HepG2 (cell line): ENCODE results near the gene CTNNA3. TPM values are rescaled to one million over a fixed set of nuclear protein-coding genes. Genes with fewer than 3 reads are reported as not detected.

Experiments used
- ATAC-seq: fragments of 200-7000 bp; cut with Tn5 transposase; 3 replicates; pipeline ENCODE4 v1.9.1; 2020; ENCODE audit warnings: mild to moderate bottlenecking, moderate library complexity
- BruUV-seq: library from RNA; stranded (reverse); fragments of 400-500 nt; replicated peaks from 2 replicates; lab custom pipeline; 2021; lab: Mats Ljungman, UMichigan
- CTCF ChIA-PET: fragments of 300-600 bp; formaldehyde crosslinking; extraction: SDS; loops from one replicate; lab custom pipeline; 2021; ENCODE audit warnings: low total read pairs, inconsistent platforms, low intra/inter-chr PET ratio; lab: Yijun Ruan, JAX
- POLR2A ChIA-PET: fragments of 350-600 bp; sonication (Branson Sonifier 250); formaldehyde crosslinking; loops from one replicate; lab custom pipeline; 2020; ENCODE audit warnings: antibody characterized with exemption, inconsistent platforms; lab: Yijun Ruan, JAX
- DNase-seq: peaks from one replicate; pipeline ENCODE4 v3.0.0-alpha.2; 2015; ENCODE audit warnings: low spot score
- FAIRE-seq: peaks from 3 replicates; lab custom pipeline; 2011; peaks lifted over from hg19 to GRCh38; lab: Jason Lieb, UNC
- H2AFZ ChIP-seq: one replicate; pipeline ENCODE4 v1.6.1; 2011; ENCODE audit warnings: low read length, inconsistent platforms
- H3K27ac ChIP-seq: fragments of 300-600 bp; 3 replicates; pipeline ENCODE4 v1.8.0; 2011; ENCODE audit warnings: mixed run types, mild to moderate bottlenecking, mixed read lengths, low read length, inconsistent platforms; ENCODE audit not compliant: insufficient read depth; ENCODE audit errors: extremely low read length
- H3K27me3 ChIP-seq, 2 experiments: fragments of 200-600 bp in 1 of 2; 2 replicates in 1 of 2; 3 replicates in 1 of 2; pipeline versions ENCODE4 v1.6.0 to v1.8.0; 2011; ENCODE audit warnings: low read length in 2 of 2, mild to moderate bottlenecking in 2 of 2, moderate library complexity in 2 of 2, inconsistent platforms in 1 of 2; ENCODE audit not compliant: insufficient read depth in 2 of 2, control insufficient read depth in 1 of 2
- H3K36me3 ChIP-seq, 2 experiments: fragments of 200-600 bp in 1 of 2; replicated peaks in 1 of 2; 2 replicates in 1 of 2; 3 replicates in 1 of 2; pipeline versions ENCODE4 v1.5.1 to v1.8.0; 2011; ENCODE audit warnings: low read length in 2 of 2, inconsistent platforms in 1 of 2; ENCODE audit not compliant: insufficient read depth in 2 of 2, control insufficient read depth in 1 of 2
- H3K4me1 ChIP-seq: 2 replicates; pipeline ENCODE4 v1.5.1; 2012; ENCODE audit warnings: low read length, inconsistent platforms; ENCODE audit not compliant: insufficient read depth
- H3K4me2 ChIP-seq: 2 replicates; pipeline ENCODE4 v1.6.0; 2011; ENCODE audit warnings: low read depth, low read length, inconsistent platforms
- H3K4me3 ChIP-seq, 3 experiments: fragments of 200-600 bp in 1 of 3; sonication (generic), shearing (Covaris generic) in 1 of 3; replicated peaks in 1 of 3; 2 replicates each; pipeline ENCODE4 v1.5.1; 2011 to 2016; ENCODE audit warnings: low read length in 3 of 3, inconsistent platforms in 2 of 3, low read depth in 2 of 3, mild to moderate bottlenecking in 2 of 3, control low read depth in 1 of 3, mixed read lengths in 1 of 3; ENCODE audit not compliant: insufficient read depth in 1 of 3
- H3K79me2 ChIP-seq: one replicate; pipeline ENCODE4 v1.6.1; 2011; ENCODE audit warnings: low read length, inconsistent platforms; ENCODE audit not compliant: insufficient read depth
- H3K9ac ChIP-seq: 2 replicates; pipeline ENCODE4 v1.6.0; 2011; ENCODE audit warnings: mild to moderate bottlenecking, low read depth, low read length, inconsistent platforms; ENCODE audit not compliant: insufficient read depth
- H3K9me3 ChIP-seq: 2 replicates; pipeline ENCODE4 v1.5.1; 2012; ENCODE audit warnings: mild to moderate bottlenecking, low read length
- H4K20me1 ChIP-seq: 2 replicates; pipeline ENCODE4 v1.6.0; 2011; ENCODE audit warnings: inconsistent platforms, mild to moderate bottlenecking, low read length, moderate library complexity; ENCODE audit not compliant: insufficient read depth
- GABPB1 ChIP-seq: IDR thresholded peaks from 2 replicates; pipeline ENCODE4 v1.6.1; 2016; ENCODE audit warnings: mild to moderate bottlenecking, missing genetic modification reagents, moderate library complexity, missing compliant biosample characterization
- HHEX ChIP-seq: IDR thresholded peaks from 2 replicates; pipeline ENCODE4 v1.6.1; 2016; ENCODE audit warnings: control low read depth
- HOXA5 ChIP-seq: sonication (generic); formaldehyde crosslinking; IDR thresholded peaks from 2 replicates; pipeline ENCODE4 v1.4.0; 2020; ENCODE audit warnings: missing genetic modification reagents
- MBNL3 ChIP-seq: fragments of 250-450 bp; sonication (Bioruptor Pico); conservative IDR thresholded peaks from 2 replicates; pipeline ENCODE4 v1.8.0; 2022; ENCODE audit warnings: mild to moderate bottlenecking, inconsistent platforms
- NBN ChIP-seq: fragments of 450-650 bp; conservative IDR thresholded peaks from 2 replicates; pipeline ENCODE4 v1.6.1; 2017
- ZBTB26 ChIP-seq: IDR thresholded peaks from 2 replicates; pipeline ENCODE4 v1.6.1; 2016; ENCODE audit warnings: missing compliant biosample characterization, missing genetic modification reagents, borderline replicate concordance
- ZNF224 ChIP-seq: sonication (generic); formaldehyde crosslinking; IDR thresholded peaks from 2 replicates; pipeline ENCODE4 v1.5.0; 2020; ENCODE audit warnings: mild to moderate bottlenecking, missing genetic modification reagents
- ZNF281 ChIP-seq: sonication (generic); formaldehyde crosslinking; IDR thresholded peaks from 2 replicates; pipeline ENCODE4 v1.4.0; 2020; ENCODE audit warnings: missing genetic modification reagents, borderline replicate concordance
- ZNF33A ChIP-seq: sonication (generic); formaldehyde crosslinking; IDR thresholded peaks from 2 replicates; pipeline ENCODE4 v1.5.1; 2020; ENCODE audit warnings: missing genetic modification reagents, mild to moderate bottlenecking, moderate library complexity, borderline replicate concordance
- ZNF672 ChIP-seq: sonication (generic); formaldehyde crosslinking; IDR thresholded peaks from 2 replicates; pipeline ENCODE4 v1.8.1; 2022; ENCODE audit warnings: missing genetic modification reagents
- WGBS: methylation state at CpG from one replicate; pipeline ENCODE4 v1.1.6; 2017; ENCODE audit warnings: low lambda C conversion rate; 5-methylcytosine and 5-hydroxymethylcytosine counted together
- in situ Hi-C: cut with HindIII; loops from 2 replicates; pipeline ENCODE4 v1.10.0; 2017; ENCODE audit warnings: low pct_unique_long_range_greater_than_20kb; ENCODE audit not compliant: extremely low pct_ligation_motif_present
- intact Hi-C: fragments of 100-400 bp; cut with micrococcal nuclease; formaldehyde crosslinking; loops from one replicate; pipeline ENCODE4 v1.10.0; 2022; ENCODE audit not compliant: unreplicated experiment
- polyA plus RNA-seq, 8 experiments: library from polyadenylated mRNA; depleted of rRNA in 3 of 8; stranded (reverse) in 7 of 8; unstranded in 1 of 8; fragments of >200 nt; fragmentation: Illumina TruSeq in 4 of 8; extraction: Trizol in 4 of 8; gene quantifications; 2 replicates each; pipeline versions ENCODE4 v1.2.1 to v1.2.3, GENCODE V29; 2011 to 2016; ENCODE audit warnings: low read depth in 4 of 8, missing spikeins in 1 of 8, mixed read lengths in 1 of 8; ENCODE audit not compliant: insufficient read depth in 1 of 8
- total RNA-seq, 5 experiments: library from RNA; depleted of rRNA; stranded (reverse); fragments of >200 nt; fragmentation: Illumina TruSeq; extraction: Trizol; gene quantifications; 2 replicates each; pipeline ENCODE4 v1.2.3, GENCODE V29; 2016; ENCODE audit warnings: low read depth in 1 of 5

The CTNNA3 gene
- total and polyA plus RNA-seq, 2 of the 13 experiments (the other 11 are each of a cell fraction or from before 2014, with no cell fraction given): not detected

- no peaks in the 10 kb centered on the region for H3K36me3 ChIP-seq
- ATAC-seq: no peak
- H3K4me1 ChIP-seq: no peaks in the 10 kb centered on the region
- CTCF ChIA-PET: no interaction called here
- TF ChIP-seq GABPB1 (CRISPR knock-in tag) (no peak), HHEX (CRISPR knock-in tag) (no peak), ZNF281 (CRISPR knock-in tag) (no peak)
- TF ChIP-seq, all 625 proteins: peak for 0
- H3K79me2 ChIP-seq: no peaks in the 10 kb centered on the region
- FAIRE-seq (no peak), DNase-seq (no peak)
- in situ Hi-C loops (no loop called here), intact Hi-C loops (no loop called here)
- POLR2A ChIA-PET: no interaction called here
- no peak overlapping the region for H3K4me2 ChIP-seq
- H3K27ac ChIP-seq: no peak overlapping the region
- BruUV-seq: no TSS peak
- no peaks in the 10 kb centered on the region for H3K27me3 ChIP-seq
- no peak overlapping the region for H3K9ac ChIP-seq
- no peaks in the 10 kb centered on the region for H4K20me1 ChIP-seq
- no peak overlapping the region for H3K4me3 ChIP-seq
- 20% methylated on average over 2 of the region's 2 CpGs for WGBS
- H3K9me3 ChIP-seq: no peaks in the 10 kb centered on the region
- no peak overlapping the region for H2AFZ ChIP-seq
Measured at GRCh38 chr10:66071907-66072306, 1624.1 kb downstream of the CTNNA3 start.

GRCh38 chr10:66058594-66058993 is 1637.4 kb downstream of the CTNNA3 start:
- Histone ChIP-seq H3K9me3 (peaks cover 17% of the 10 kb centered on the region; the same call in 1 of the 2 replicates), H3K79me2 (no peaks in the 10 kb centered on the region), H3K9ac (no peak overlapping the region), H3K27me3 (no peaks in the 10 kb centered on the region), H3K4me3 (no peak overlapping the region), H3K4me2 (no peak overlapping the region), H2AFZ (no peak overlapping the region), H3K4me1 (no peaks in the 10 kb centered on the region), H3K27ac (no peak overlapping the region), H3K36me3 (no peaks in the 10 kb centered on the region), H4K20me1 (no peaks in the 10 kb centered on the region)
- no peak for DNase-seq
- no peak for TF ChIP-seq ZNF224 (CRISPR knock-in tag)
- TF ChIP-seq ZNF33A (CRISPR knock-in tag): no peak
- no peak for TF ChIP-seq ZNF672 (CRISPR knock-in tag)
- TF ChIP-seq NBN: no peak
- TF ChIP-seq HOXA5: no peak
- TF ChIP-seq ZBTB26 (CRISPR knock-in tag): no peak
- TF ChIP-seq MBNL3 (CRISPR knock-in tag): no peak
- ATAC-seq: no peak
- in situ Hi-C loops (no loop called here), intact Hi-C loops (no loop called here)
- FAIRE-seq: no peak
- BruUV-seq: no TSS peak
- CTCF ChIA-PET: no interaction called here
- POLR2A ChIA-PET: no interaction called here
